SK-N-MC (cell line): ENCODE data around the gene AKT3.

ENCODE experiments used
- EZH2 ChIP-seq: fragments of 200-600 bp; sonication (generic); IDR thresholded peaks from one replicate; pipeline ENCODE4 v1.6.1; 2017; ENCODE audit warnings: antibody characterized with exemption
- POLR2AphosphoS5 ChIP-seq: IDR thresholded peaks from 2 replicates; pipeline ENCODE4 v1.6.1; 2012; ENCODE audit warnings: mild to moderate bottlenecking, low read depth, low read length, borderline replicate concordance

GRCh38 chr1:243461700-243462099 is 388.3 kb downstream of the AKT3 start:
- TF ChIP-seq EZH2 = no peak
- TF ChIP-seq POLR2AphosphoS5 = no peak
